ENCODE data around the gene GRIP2.

Gene GRIP2

DNA sequence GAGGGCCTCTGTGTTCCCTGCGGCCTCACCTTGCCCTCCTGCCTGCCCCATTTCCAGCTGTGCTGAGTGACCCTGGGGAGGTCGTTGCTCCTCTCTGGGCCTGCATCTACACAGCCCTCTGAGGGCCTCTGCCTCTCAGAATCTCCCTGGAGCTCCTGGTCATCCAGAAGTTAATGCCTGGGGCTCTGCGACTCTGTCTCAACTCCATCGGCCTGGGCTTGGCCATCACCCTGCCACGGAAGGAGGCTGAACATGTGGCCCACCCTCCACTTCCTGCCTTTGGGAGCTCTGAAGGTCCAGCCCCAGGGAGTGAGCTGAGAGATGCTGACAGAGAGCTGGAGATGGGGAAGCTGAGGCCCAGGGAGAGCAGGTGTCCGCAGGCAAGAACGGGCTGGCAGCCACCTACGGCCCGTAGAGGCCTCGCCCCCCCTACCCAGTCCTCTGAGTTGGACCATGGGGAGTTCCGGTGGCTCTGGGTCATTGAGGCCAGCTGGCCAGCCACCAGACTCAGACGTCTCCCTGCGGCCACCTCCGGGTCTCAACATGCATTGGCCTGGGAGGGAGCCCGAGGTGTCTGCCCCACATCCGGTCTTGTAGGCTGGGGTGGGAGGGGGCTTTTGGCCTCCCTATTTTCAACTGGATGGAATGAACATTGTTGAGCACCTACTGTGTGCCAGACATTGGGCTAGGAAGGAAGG is 34.2 kb downstream of the GRIP2 start:
- DNase-seq (ENCODE audit: low spot score): no peak

DNA sequence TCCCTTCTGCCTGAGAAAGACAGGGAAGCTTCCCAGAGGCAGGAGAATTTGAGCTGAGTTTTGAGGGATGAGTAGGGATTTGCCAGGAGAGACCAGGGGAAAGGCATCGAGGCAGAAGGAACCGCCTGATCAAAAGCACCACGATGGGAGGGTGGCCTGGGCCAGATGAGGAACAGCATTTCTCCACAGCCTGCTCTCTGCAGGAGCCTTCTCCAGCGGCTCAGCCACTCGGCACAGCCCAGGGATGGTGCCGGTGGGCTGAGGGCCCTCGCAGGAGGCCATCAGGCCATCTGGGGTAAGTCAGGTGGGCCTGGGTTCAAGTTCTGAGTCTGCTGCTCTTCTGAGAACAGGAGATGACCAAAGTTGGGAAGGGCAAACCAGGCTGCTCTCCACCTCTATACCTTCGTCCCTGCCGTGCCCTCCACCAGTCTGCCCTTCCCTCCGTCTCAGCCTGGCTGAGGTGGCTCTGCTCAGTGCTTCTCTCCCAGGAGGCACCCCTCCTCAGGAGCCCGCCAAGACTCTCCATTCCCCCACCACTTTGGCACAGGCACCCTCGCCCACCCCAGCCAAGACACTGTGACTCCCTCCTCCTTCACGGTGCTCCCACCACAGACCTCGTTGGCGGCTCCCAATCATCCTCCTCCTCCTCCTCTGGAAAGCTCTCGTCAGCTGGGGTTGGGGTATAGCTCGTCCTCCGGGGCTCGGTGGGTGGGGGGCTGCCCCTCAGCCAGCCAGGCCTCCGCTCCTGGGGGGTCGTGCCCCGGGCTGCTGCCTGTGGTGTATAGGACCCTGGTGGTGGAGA is 34.9 kb downstream of the GRIP2 start:
- DNase-seq (ENCODE audit: low spot score): no peak

DNA sequence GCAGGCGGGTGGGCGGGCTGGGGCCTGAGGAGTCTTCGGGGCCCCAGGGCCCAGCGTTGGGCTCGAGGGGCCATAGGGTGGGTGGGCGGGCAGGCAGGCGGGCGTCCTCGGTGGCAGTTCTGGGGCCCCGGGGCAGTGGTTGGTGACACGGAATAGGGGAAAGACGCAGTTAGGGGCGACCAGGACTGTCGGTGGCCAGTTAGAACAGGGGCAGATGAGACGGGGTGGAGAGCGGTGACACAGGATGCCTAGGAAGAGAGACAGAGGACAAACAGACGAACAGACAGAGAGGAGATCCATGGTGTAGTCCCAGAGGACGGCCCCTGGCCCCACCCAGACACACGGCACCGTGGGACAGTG is 36.5 kb downstream of the GRIP2 start:
- DNase-seq (ENCODE audit: low spot score): no peak

DNA sequence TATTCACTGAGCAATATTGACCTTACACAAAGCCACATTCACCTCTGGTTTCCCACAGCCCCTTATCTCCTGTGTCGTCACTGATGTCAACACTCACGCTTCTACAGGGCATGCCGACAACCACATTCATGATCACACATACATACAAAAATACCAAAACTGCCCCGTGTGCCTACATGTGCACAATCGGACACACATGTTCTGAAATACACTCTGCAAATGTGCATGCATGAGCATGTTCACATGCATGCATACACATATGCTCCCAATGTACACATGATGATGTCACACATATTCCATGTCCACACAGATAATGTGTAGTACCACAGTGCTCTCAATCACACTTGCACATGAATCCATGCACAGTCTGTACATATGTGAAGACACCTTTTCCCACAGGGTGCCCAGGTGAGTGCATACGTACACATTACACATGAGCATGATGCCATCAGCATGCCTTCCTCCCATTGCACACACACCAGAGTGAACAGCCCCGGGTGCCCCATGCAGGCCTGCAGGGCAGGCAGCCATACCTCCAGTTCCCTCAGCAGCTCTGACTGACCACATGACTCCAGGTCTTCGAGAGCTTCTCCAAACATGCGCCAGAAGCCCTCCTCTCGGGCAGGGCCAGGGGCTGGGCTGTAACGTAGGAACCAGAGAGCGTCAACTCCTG is 37.0 kb downstream of the GRIP2 start:
- no peak for DNase-seq (ENCODE audit: low spot score)

DNA sequence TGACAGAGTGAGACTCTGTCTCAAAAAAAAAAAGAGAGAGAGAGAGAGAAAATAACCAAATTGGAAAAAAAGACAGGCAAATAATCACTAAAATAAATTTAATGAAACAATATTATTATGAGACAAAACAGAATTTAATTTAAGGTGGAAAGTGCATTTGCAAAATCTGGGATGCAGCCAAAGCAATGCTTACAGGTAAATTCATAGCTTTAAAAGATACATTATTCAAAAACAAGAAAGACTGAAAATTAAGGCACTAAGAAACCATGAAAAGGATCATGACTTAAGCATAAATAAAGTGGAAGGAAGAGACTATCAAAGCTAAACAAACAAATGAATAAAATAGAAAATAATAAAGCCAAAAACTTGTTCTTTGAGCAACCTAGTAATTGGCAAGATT is 37.7 kb downstream of the GRIP2 start:
- DNase-seq (ENCODE audit: low spot score): no peak

DNA sequence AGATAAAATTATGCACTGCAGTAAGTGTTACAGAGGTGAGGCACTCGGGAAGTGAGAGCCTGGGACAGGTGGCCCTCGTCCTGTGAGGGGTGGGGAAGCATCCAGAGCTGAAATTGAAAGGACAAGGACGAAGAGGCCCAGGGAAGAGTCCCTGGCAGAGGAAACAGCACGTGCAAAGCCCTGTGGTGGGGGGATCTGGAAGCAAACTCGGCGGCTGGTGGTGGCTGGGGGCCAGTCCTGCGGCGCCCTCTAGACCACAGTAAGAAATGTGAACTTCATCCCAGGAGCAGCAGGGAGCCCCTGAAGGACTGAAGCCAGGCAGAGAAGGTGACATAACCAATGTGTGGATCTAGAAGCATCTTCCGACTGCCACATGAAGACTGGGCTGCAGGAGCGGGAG is 42.8 kb downstream of the GRIP2 start:
- no peak for DNase-seq (ENCODE audit: low spot score)

DNA sequence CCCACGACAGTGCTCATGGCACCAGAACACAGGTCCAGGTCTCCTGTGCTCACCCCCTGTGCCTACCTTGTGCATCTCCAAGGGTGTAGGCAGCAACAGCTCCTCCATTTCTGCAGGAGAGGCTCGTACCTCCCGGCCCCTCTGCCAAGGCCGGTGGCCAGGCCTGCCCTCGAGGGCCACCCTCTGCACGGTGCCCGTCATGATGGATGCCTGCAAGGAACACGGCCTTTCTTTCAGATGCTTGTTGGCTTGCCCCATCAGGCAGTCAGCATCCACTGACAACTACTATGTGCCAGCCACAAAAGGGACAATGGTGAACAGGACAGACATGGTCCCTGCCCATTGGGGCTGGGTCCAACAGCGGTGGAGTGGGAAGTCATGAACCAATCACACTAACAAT is 43.8 kb downstream of the GRIP2 start:
- DNase-seq (ENCODE audit: low spot score): no peak

DNA sequence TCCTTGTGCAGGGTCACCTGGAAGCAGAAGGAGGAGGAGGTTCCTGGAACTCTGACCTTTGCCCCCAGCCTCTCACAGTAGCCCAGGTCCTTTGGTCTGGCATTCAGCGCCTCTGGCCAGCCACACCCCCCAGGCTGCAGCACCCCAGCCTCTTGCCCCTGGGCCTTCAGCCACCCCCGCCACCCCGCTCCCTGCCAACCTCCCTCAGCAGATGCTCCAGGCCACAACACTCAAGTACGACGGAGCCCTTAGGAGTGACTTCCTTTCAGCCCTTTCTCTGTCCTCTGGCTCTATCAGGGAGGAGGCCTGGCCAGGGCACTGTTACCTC is 45.2 kb downstream of the GRIP2 start:
- DNase-seq (ENCODE audit: low spot score): no peak

DNA sequence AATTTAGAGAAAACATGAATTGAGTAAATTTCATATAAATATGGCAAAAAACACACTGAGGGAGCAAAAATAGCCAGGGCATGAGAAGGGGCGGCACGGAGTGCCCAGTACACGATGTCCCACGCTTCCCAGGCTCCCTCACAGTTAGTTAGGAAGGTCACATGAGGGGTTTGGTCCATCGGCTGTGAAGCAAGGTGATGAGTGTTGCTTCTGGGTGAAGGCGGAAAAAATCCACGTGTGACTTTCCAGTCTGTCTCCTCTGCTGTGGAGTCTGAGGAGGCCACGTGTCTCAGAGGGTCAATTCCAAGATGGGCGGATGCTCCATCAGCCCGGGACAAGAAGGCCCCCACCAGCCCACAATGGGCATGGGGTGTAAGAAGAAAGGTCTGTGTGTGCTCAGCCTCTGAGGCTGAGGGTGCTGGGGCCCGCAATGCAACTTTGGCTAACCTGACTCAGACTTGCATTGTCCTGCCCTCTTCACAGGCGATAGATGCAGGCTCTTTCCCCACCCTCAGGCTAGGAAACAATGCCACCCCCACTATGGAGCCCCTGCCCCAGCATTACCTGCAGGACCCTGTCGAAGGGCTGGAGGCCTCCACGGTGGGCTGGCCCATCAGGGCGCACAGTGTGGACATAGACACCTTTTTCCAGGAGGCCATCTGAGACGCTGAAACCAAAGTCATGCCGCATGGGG is 45.7 kb downstream of the GRIP2 start:
- no peak for DNase-seq (ENCODE audit: low spot score)

DNA sequence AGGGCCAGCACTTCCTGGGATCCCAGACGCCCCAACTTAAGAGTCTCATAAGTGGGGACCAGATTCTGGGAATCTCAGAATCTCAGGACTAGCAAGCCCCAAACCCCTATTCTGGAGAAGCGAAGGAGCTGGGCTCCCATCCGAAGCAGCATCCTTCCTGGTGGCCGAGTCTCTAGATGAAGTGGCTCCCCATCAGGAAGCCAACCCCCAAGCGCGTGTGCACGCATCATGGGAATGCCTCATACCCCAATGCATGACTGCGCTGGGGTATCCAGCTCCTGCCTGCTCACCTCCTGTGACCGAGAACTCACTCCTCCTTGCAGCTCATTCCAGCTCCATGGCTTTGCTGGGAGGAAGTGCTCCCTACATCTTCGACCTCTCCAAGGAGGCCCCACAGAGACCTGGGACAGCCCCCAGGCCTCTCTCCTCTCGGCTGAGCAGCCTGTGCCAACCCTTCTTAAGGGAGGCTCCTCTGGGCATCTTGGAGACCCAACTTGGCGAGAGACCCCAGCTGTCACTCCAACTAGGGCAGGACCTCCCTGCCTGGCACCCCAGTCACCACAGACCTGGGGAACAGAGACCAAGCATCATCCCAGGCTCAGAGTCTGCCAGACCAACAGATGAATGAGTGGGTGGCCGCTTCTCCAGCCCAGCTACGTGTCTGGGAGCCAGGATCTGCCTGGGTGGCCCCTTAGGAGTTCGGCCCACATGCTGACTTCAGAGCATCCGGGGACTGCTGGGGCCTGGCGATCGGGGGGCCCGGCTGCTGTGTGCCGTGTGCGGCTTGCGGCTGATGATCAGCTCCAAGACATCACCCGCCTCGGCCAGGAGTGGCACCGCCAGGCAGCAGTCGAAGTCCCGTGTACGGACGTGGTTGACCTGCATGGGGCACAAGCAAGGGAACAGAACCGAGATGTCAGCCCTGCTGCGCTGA is 46.9 kb downstream of the GRIP2 start:
- DNase-seq (ENCODE audit: low spot score): no peak

DNA sequence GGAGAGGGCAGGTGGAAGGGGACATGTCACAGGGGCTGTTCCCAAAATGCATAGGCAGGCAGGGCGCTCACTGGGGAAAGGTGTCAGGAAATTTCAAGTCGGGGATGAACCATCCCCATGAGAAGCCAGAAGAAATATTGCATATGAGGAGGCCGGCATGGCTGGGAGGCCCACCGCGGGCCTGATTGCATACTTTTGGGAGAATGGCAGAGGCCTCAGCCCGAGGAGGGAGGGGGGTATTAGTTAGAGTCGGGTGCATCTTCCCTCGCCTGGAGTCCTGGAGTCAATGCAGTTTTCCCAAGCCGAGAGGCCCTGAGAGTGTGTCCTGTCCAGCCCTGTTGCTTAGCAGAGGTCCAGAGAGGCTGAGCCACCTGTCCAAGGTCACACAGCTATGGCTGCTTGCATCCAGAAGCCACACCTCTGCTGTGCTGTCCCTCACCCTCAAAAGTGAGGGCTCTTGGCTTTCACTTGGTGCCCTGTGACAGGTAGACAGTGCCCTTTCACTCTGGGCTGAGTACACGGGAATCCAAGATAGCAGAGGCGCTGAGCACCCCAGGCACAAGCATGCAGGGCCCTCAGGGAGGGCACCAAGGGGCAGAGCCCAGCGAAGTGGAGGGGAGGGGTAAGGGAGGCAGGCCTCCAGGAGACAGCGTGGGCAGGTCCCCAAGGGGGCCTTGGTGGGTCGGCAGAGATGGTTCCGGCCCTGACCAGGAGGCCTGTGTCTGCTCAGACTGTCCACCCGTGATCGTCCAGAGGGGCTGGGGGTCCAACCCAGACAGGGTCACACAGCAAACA is 48.5 kb downstream of the GRIP2 start:
- DNase-seq (ENCODE audit: low spot score): no peak

DNA sequence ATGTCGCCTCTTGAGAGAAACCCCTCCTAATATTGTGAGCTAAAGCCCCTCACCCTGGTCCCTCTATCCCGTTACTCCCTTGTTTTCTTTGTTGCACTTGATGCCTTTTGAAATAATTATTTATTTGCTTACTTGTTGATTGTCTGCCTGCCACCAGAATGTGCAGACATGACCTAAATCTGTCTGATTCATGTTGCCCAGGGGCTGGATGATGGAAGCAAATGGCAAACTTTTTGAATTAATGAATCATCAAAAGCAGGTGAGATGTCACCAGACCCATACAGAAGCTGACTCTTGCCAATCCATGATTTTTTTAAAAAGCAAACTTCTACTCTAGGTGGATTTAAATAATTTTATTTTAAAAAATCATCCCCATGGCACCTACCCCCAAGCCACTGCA is 49.3 kb downstream of the GRIP2 start:
- no peak for DNase-seq (ENCODE audit: low spot score)

DNA sequence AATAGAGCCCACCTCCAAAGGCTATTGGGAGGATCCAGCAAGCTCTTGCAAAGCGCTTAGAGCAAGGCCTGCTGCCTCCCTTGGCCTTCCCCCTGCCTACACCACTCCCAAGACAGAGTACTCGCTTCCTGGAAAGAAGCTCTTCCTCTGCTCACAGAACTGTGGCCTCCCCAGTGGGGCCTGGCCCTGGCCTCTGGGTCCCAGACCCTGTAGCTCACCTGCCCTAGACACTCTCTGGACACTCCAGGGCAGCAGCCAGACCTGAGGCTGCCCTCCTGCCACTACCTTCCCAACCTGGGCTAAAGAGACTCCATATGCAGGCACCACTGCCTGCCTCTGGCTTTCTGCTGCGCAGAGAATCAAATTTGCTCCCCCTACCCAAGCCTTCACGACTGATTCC is 49.9 kb downstream of the GRIP2 start:
- no peak for DNase-seq (ENCODE audit: low spot score)

DNA sequence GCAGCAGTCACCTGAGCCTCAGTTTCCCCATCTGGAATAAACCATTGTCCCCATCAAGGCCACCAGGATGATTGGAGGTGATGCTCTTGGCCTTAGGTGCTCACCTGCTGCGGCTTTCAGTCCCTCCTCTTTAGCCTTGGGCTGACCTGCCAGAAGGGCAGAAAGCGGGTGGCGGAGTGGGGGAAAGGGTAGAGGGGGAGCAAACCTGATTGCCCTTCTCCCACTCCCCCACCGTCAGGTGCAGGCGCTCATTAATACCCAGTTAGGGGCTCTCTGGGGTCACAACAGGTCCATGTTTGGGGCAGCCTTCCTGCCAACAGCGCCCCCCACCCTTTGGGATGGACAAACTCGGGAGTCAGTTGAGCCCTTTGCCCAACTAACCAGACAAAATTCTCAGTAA is 50.5 kb downstream of the GRIP2 start:
- no peak for DNase-seq (ENCODE audit: low spot score)

DNA sequence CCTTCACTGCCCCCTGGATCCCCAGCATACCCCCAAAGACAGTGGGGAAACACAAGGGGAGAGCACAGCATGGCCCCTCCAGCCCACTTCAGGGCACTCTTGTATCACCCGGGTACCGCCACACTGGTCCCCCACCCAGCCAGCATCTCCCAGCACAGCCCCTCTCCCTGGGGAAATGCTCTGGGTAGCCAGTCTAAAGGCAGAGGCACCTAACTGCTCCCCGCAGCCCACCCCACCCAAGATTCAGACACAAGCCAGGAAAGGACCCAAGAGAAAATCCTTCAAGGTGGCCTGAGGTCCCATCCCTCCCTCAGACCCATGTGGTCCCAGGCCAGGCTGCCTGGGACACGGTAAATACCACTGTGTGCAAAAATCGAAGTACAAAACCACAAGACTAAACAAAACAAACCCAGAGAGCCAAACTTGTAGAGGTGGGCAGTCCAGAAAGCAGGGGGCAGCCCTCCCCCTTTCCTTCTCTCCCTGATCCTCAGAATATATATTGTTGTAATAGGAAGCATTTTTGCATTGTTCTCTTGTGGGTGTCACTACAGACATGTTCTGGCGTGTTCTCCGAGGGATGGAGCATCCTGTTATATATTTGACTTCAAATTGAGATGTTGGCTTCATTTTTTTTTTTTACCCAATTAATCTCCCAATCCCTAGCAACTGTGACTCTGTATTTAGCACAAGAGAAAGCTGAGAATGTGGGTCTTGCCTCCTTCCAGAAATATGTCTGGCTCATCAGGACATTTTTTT is 51.7 kb downstream of the GRIP2 start:
- DNase-seq (ENCODE audit: low spot score): no peak

DNA sequence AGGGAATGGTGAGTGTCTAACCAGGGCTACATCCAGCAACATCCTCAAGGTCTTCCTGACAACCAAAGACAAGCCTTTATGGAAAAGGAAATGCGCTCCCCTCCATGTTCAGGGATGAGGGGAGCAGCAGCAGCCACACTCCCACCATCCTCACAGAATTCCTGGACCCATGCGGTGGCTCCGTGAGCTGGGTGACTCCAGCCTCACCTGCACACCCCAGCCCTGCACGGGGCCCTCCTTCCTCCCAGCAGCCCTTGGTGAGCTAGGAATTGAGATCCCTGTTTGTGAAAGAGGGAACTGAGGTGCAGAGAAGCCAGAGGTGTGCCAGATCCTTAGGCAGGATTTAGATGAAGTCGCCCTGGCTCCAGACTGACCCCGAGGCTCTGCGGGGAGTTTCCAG is 52.3 kb downstream of the GRIP2 start:
- no peak for DNase-seq (ENCODE audit: low spot score)

DNA sequence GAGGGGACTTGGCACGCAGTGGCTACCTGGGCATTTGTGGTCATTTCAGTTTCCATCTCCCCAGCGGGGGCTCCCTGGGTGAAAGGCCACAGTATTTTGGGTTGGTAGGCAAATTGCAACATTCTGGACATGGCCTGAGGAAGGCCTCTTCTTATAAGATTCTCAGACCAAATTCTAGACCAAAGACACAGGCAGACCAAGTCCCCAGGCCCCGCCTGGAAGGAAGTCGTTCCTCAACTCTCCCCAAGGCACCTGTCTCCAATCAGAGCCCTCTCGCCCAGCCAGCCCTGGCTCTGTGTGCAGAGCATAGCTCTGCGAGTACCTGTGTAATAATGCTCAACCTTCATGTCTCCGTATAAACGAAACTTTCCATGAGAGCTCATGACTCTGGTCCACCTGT is 53.1 kb downstream of the GRIP2 start:
- no peak for DNase-seq (ENCODE audit: low spot score)

DNA sequence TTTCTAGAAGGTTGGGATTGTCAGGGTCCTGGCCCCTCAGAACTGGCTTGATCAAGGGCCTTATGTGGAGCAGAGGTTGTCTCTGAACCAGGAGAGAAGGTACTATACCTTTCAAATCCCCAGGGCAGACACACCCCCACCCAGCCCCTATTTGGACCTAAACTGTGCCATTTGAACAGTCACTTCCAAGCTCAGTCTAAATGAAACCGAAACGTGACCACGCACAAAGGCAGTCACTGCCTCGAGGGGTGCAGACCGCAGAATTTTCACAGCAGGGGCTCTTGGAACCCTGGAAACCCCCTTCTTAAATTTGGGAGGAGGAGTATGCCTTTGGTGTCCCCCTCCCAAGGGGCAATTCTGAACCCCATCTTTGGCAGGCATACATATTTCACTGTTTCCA is 53.7 kb downstream of the GRIP2 start:
- no peak for DNase-seq (ENCODE audit: low spot score)

DNA sequence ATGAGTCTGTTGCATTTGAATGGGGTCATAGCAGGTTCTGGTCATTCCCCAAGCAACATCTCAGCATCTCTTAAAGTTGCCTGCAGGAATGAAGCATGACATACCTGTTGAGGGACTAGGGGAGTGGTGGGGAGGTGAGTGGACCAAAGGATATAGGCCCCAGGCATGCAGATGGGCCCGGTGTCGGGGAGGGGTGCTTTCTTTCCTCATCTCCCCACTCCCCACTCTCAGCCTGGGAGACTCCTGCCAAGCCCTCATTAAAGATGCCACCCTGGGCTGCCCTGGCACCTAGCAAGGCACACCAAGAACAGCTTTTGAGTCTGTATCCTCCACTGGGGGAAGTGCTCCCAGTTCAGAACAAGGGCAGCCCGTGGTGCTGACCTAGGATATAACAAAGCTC is 54.2 kb downstream of the GRIP2 start:
- DNase-seq (ENCODE audit: low spot score): no peak

DNA sequence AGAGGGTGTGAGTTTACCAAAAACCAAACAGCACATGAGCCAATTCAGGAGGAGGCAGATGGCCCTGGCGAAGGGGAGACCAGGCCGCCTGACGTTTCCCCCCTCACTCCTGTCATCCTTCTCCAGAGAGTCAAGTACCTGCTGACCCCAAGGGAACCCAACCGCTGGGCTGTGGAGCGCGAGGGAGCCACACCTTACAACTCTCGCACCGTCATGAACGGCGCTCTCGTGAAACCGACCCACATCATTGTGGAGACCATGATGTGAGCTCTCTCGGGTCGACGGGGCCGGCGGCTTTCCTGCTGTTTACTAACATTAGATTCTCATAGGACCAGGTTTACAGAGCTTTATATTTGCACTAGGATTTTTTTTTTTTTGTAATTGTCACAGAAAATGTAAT is 55.4 kb downstream of the GRIP2 start:
- no peak for DNase-seq (ENCODE audit: low spot score)

Measured in cerebellar cortex (tissue), 1 donor.